K562 (cell line): ENCODE data around the gene ZNF816. TPM values are rescaled to one million over a fixed set of nuclear protein-coding genes. Genes with fewer than 3 reads are reported as not detected.

Experiments used
- CTBP1 ChIP-seq: fragments of 450-650 bp; IDR thresholded peaks from 2 replicates; pipeline ENCODE4 v1.6.1; 2016; ENCODE audit warnings: borderline replicate concordance
- ELF2 ChIP-seq: fragments of 250-450 bp; sonication (Bioruptor Pico); IDR thresholded peaks from 2 replicates; pipeline ENCODE4 v1.5.0; 2021; ENCODE audit warnings: mild to moderate bottlenecking
- EZH2 ChIP-seq: IDR thresholded peaks from 2 replicates; pipeline ENCODE4 v1.6.1; 2012; ENCODE audit warnings: low read depth, mild to moderate bottlenecking, inconsistent platforms, low read length, borderline replicate concordance
- GATA2 ChIP-seq: sonication (generic); formaldehyde crosslinking; IDR thresholded peaks from 2 replicates; pipeline ENCODE4 v1.4.0; 2020; ENCODE audit warnings: mild to moderate bottlenecking, missing genetic modification reagents
- NBN ChIP-seq: fragments of 450-650 bp; IDR thresholded peaks from 2 replicates; pipeline ENCODE4 v1.6.1; 2016; ENCODE audit warnings: low read depth, mild to moderate bottlenecking
- PHF21A ChIP-seq: fragments of 450-650 bp; IDR thresholded peaks from 2 replicates; pipeline ENCODE4 v1.6.1; 2017; ENCODE audit warnings: low read depth, borderline replicate concordance
- POLR2B ChIP-seq: fragments of 450-650 bp; IDR thresholded peaks from 2 replicates; pipeline ENCODE4 v1.6.1; 2018; ENCODE audit warnings: low read depth; ENCODE audit not compliant: partially characterized antibody
- PTTG1 ChIP-seq: fragments of 450-650 bp; IDR thresholded peaks from 2 replicates; pipeline ENCODE4 v1.6.1; 2016; ENCODE audit warnings: low read depth, mild to moderate bottlenecking, missing genetic modification characterization, missing compliant biosample characterization
- RAD21 ChIP-seq, 2 experiments: fragments of 250-450 bp in 1 of 2; fragments of 450-650 bp in 1 of 2; sonication (Bioruptor Pico) in 1 of 2; formaldehyde crosslinking in 1 of 2; IDR thresholded peaks in 1 of 2; conservative IDR thresholded peaks in 1 of 2; 2 replicates each; pipeline versions ENCODE4 v1.4.0 to v1.8.0; 2020 to 2022; ENCODE audit warnings: mild to moderate bottlenecking in 2 of 2, moderate library complexity in 1 of 2
- SIRT6 ChIP-seq: IDR thresholded peaks from one replicate; pipeline ENCODE4 v1.6.1; 2012; ENCODE audit warnings: low read depth, mild to moderate bottlenecking, control low read depth, inconsistent platforms, low read length, moderate library complexity
- SMARCA4 ChIP-seq: fragments of 450-650 bp; IDR thresholded peaks from 2 replicates; pipeline ENCODE4 v1.6.1; 2016
- SNIP1 ChIP-seq: fragments of 450-650 bp; IDR thresholded peaks from 2 replicates; pipeline ENCODE4 v1.7.1; 2017; ENCODE audit warnings: low read depth, mild to moderate bottlenecking
- ZNF507 ChIP-seq: conservative IDR thresholded peaks from 2 replicates; pipeline ENCODE4 v1.6.1; 2017; ENCODE audit warnings: missing genetic modification characterization, missing compliant biosample characterization
- polyA plus RNA-seq, 8 experiments: library from polyadenylated mRNA; depleted of rRNA in 4 of 8; stranded (reverse) in 5 of 8; unstranded in 3 of 8; fragments of >200 nt; fragmentation: Nextera tagmentation in 2 of 8; fragmentation: Illumina TruSeq in 1 of 8; extraction: Ambion mirVana in 2 of 8; extraction: Trizol in 1 of 8; gene quantifications; 2 replicates each; pipeline versions ENCODE4 v1.2.1 to v1.2.3, GENCODE V29; 2011 to 2014; ENCODE audit warnings: inconsistent platforms in 1 of 8, missing spikeins in 1 of 8
- total RNA-seq, 7 experiments: library from RNA; depleted of rRNA in 6 of 7; stranded (reverse); fragments of >200 nt in 6 of 7; fragmentation: Illumina TruSeq in 2 of 7; extraction: Trizol in 2 of 7; gene quantifications; 2 replicates each; pipeline versions ENCODE4 v1.2.1 to v1.2.3, GENCODE V29; 2011 to 2021; ENCODE audit warnings: low replicate concordance in 1 of 7
- TF ChIP-seq, protein P1 (sequence below): fragments of 450-650 bp; formaldehyde crosslinking; IDR thresholded peaks from 2 replicates; pipeline ENCODE4 v1.4.0; 2022; ENCODE audit warnings: missing genetic modification characterization
- TF ChIP-seq, protein P2 (sequence below): fragments of 450-650 bp; formaldehyde crosslinking; IDR thresholded peaks from 2 replicates; pipeline ENCODE4 v1.4.0; 2020; ENCODE audit warnings: mild to moderate bottlenecking

ZNF816 gene
- total and polyA plus RNA-seq, 9 of the 15 experiments (the other 6 are each of a cell fraction or from before 2014, with no cell fraction given): 8.6 to 23.4 (median 13.0) TPM

DNA sequence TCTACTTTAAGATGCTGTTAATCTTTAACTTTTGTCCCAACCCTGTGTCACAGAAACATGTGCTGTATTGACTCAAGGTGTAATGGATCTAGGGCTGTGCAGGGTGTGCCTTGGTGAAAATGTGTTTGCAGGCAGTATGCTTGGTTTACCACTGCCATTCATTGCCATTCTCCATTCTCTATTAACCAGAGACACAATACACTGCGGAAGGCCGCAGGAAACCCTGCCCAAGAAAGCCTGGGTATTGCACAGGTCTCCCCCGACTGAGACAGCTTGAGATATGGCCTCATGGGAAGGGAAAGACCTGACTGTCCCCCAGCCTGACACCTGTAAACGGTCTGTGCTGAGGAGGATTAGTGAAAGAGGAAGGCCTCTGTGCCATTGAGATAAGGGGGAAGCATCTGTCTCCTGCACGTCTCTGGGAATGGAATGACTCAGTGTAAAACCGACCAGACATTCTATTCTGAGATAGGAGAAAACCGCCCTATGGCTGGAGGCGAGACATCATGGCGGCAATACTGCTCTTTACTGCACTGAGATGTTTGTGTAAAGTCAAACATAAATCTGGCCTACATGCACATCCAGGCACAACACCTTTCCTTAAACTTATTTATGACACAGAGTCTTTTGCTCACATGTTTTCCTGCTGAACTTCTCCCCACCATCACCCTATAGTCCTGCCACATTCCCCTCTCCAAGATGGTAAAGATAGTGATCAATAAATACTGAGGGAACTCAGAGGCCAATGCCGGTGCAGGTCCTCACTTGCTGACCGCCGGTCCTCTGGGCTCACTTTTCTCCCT is 26.3 kb downstream of the ZNF816 start (continued):
- TF ChIP-seq RAD21 (CRISPR knock-in tag; conservative IDR thresholded peaks at IDR 0.05 in 1 of 2, IDR thresholded peaks at IDR 0.05 in 1 of 2) (peak in 1 of 2 experiments; percentile 10; a peak in 1 of 4 replicates), CTBP1 (peak; percentile 99), PTTG1 (tag) (peak; percentile 70; the same call in 1 of the 2 replicates), SIRT6 (no peak), EZH2 (no peak), ZNF507 (tag) (no peak), SNIP1 (no peak), SMARCA4 (peak; percentile 98), ELF2 (CRISPR knock-in tag) (0 out of 2 replicates have a peak, but pooled peaks have one; percentile 18), PHF21A (peak; percentile 84; the same call in 1 of the 2 replicates), NBN (peak; percentile 92), GATA2 (CRISPR knock-in tag) (peak; percentile 99), POLR2B (peak; percentile 13)
- TF ChIP-seq, protein P1, sequence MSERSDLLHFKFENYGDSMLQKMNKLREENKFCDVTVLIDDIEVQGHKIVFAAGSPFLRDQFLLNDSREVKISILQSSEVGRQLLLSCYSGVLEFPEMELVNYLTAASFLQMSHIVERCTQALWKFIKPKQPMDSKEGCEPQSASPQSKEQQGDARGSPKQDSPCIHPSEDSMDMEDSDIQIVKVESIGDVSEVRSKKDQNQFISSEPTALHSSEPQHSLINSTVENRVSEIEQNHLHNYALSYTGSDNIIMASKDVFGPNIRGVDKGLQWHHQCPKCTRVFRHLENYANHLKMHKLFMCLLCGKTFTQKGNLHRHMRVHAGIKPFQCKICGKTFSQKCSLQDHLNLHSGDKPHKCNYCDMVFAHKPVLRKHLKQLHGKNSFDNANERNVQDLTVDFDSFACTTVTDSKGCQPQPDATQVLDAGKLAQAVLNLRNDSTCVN (CRISPR knock-in tag): no peak
- TF ChIP-seq, protein P2, sequence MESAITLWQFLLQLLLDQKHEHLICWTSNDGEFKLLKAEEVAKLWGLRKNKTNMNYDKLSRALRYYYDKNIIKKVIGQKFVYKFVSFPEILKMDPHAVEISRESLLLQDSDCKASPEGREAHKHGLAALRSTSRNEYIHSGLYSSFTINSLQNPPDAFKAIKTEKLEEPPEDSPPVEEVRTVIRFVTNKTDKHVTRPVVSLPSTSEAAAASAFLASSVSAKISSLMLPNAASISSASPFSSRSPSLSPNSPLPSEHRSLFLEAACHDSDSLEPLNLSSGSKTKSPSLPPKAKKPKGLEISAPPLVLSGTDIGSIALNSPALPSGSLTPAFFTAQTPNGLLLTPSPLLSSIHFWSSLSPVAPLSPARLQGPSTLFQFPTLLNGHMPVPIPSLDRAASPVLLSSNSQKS (CRISPR knock-in tag): no peak
